Endothelial cell of umbilical vein (primary cell): ENCODE data around the gene MAML3. TPM values are rescaled to one million over a fixed set of nuclear protein-coding genes. Genes with fewer than 3 reads are reported as not detected.

ENCODE experiments used
- BruUV-seq: library from RNA; stranded (reverse); fragments of 400-500 nt; replicated peaks from 2 replicates; lab custom pipeline; 2021; lab: Mats Ljungman, UMichigan
- CTCF ChIA-PET: fragments of 300-600, 350-600 bp; sonication (Branson Sonifier 250); formaldehyde crosslinking; loops from one replicate; lab custom pipeline; 2021; ENCODE audit warnings: antibody characterized with exemption, inconsistent platforms; lab: Charles Lee
- POLR2A ChIA-PET: fragments of 300-600, 350-600 bp; sonication (Branson Sonifier 250); formaldehyde crosslinking; loops from one replicate; lab custom pipeline; 2021; ENCODE audit warnings: antibody characterized with exemption, inconsistent platforms; lab: Charles Lee
- DNase-seq: peaks from one replicate; pipeline ENCODE4 v3.0.0-alpha.2; 2011; ENCODE audit warnings: low read depth, low spot score
- FAIRE-seq: peaks from 2 replicates; lab custom pipeline; 2011; peaks lifted over from hg19 to GRCh38; lab: Jason Lieb, UNC
- H2AFZ ChIP-seq: 2 replicates; pipeline ENCODE4 v1.6.0; 2012; ENCODE audit warnings: low read depth, low read length, control low read depth, inconsistent platforms
- H3K27ac ChIP-seq: 2 replicates; pipeline ENCODE4 v1.5.1; 2011; ENCODE audit warnings: low read depth, mild to moderate bottlenecking, control low read depth, low read length, moderate library complexity; ENCODE audit not compliant: insufficient read depth
- H3K27me3 ChIP-seq, 2 experiments: 2 replicates each; pipeline versions ENCODE4 v1.6.0 to v1.6.1; 2011; ENCODE audit warnings: low read length in 2 of 2, mixed read lengths in 1 of 2; ENCODE audit not compliant: control insufficient read depth in 2 of 2, insufficient read depth in 2 of 2
- H3K36me3 ChIP-seq, 2 experiments: 2 replicates in 1 of 2; 3 replicates in 1 of 2; pipeline ENCODE4 v1.5.1; 2011; ENCODE audit warnings: low read length in 2 of 2, mild to moderate bottlenecking in 1 of 2, moderate library complexity in 1 of 2; ENCODE audit not compliant: control insufficient read depth in 2 of 2, insufficient read depth in 2 of 2; ENCODE audit errors: extremely low read depth in 1 of 2
- H3K4me1 ChIP-seq: 3 replicates; pipeline ENCODE4 v1.5.1; 2011; ENCODE audit warnings: mild to moderate bottlenecking, low read length; ENCODE audit not compliant: control insufficient read depth, insufficient read depth; ENCODE audit errors: extremely low read depth
- H3K4me2 ChIP-seq: 2 replicates; pipeline ENCODE4 v1.6.1; 2011; ENCODE audit warnings: low read length, control low read depth, mixed read lengths; ENCODE audit not compliant: insufficient read depth
- H3K4me3 ChIP-seq, 3 experiments: fragments of 200-600 bp in 1 of 3; sonication (generic), shearing (Covaris generic) in 1 of 3; replicated peaks in 1 of 3; 2 replicates each; pipeline ENCODE4 v1.5.1; 2011 to 2016; ENCODE audit warnings: control low read depth in 3 of 3, low read length in 3 of 3, mild to moderate bottlenecking in 2 of 3, inconsistent platforms in 1 of 3, low read depth in 1 of 3, moderate library complexity in 1 of 3; ENCODE audit not compliant: insufficient read depth in 1 of 3
- H3K79me2 ChIP-seq: 2 replicates; pipeline ENCODE4 v1.6.0; 2012; ENCODE audit warnings: low read length, inconsistent platforms; ENCODE audit not compliant: control insufficient read depth, insufficient read depth
- H3K9ac ChIP-seq: replicated peaks from 2 replicates; pipeline ENCODE3; 2011; ENCODE audit warnings: low read length, control low read depth; ENCODE audit not compliant: insufficient read depth; ENCODE audit errors: extremely low read depth
- H3K9me1 ChIP-seq: replicated peaks from 3 replicates; pipeline ENCODE4 v1.6.0; 2011; ENCODE audit warnings: mild to moderate bottlenecking, low read length; ENCODE audit not compliant: control insufficient read depth, insufficient read depth; ENCODE audit errors: extremely low read depth
- H3K9me3 ChIP-seq: replicated peaks from 2 replicates; pipeline ENCODE4 v1.5.1; 2012; ENCODE audit warnings: low read length, inconsistent platforms; ENCODE audit not compliant: control insufficient read depth, insufficient read depth
- H4K20me1 ChIP-seq: replicated peaks from 2 replicates; pipeline ENCODE3; 2011; ENCODE audit warnings: mild to moderate bottlenecking, low read length; ENCODE audit not compliant: control insufficient read depth, insufficient read depth; ENCODE audit errors: extremely low read depth
- CTCF ChIP-seq, 2 donors: IDR thresholded peaks; 1 replicate in 1 of 2; 2 replicates in 1 of 2; pipeline ENCODE4 v1.5.1; 2011; ENCODE audit warnings: low read length in 2 of 2, mild to moderate bottlenecking in 2 of 2, moderate library complexity in 2 of 2, control low read depth in 1 of 2, inconsistent platforms in 1 of 2, low read depth in 1 of 2; ENCODE audit not compliant: insufficient read depth in 1 of 2; ENCODE audit errors: extremely low read depth in 1 of 2
- EZH2 ChIP-seq: IDR thresholded peaks from 2 replicates; pipeline ENCODE4 v1.6.1; 2012; ENCODE audit warnings: borderline replicate concordance, low read depth, mild to moderate bottlenecking, moderate library complexity, low read length, inconsistent platforms; ENCODE audit not compliant: severe bottlenecking
- FOS ChIP-seq: IDR thresholded peaks from 2 replicates; pipeline ENCODE4 v1.6.1; 2011; ENCODE audit warnings: mild to moderate bottlenecking, low read length, moderate library complexity, borderline replicate concordance; ENCODE audit not compliant: insufficient read depth
- GATA2 ChIP-seq: IDR thresholded peaks from 2 replicates; pipeline ENCODE4 v1.7.0; 2011; ENCODE audit warnings: low read depth, mild to moderate bottlenecking, moderate library complexity, mixed read lengths, low read length; ENCODE audit not compliant: insufficient read length, insufficient read depth
- JUN ChIP-seq: IDR thresholded peaks from 2 replicates; pipeline ENCODE4 v1.6.1; 2011; ENCODE audit warnings: borderline replicate concordance, low read depth; ENCODE audit not compliant: insufficient read length, insufficient read depth
- MAX ChIP-seq: IDR thresholded peaks from 2 replicates; pipeline ENCODE4 v1.6.1; 2011; ENCODE audit not compliant: insufficient read depth, insufficient read length
- MYC ChIP-seq: IDR thresholded peaks from one replicate; pipeline ENCODE4 v1.6.1; 2011; ENCODE audit warnings: mild to moderate bottlenecking, low read depth, low read length
- POLR2A ChIP-seq: IDR thresholded peaks from 2 replicates; pipeline ENCODE4 v1.6.1; 2012; ENCODE audit warnings: low read depth, mild to moderate bottlenecking, control low read depth, low read length
- POLR2AphosphoS5 ChIP-seq: IDR thresholded peaks from 2 replicates; pipeline ENCODE4 v1.6.1; 2012; ENCODE audit warnings: low read depth, mild to moderate bottlenecking, control low read depth, low read length, moderate library complexity; ENCODE audit not compliant: insufficient read depth
- dilution Hi-C: fragments of 300-500 bp; cut with MboI; formaldehyde crosslinking; loops from one replicate; pipeline ENCODE4 v1.15.0; 2019; ENCODE audit warnings: low sequenced_read_pairs; ENCODE audit not compliant: extremely low pct_ligation_motif_present
- intact Hi-C: fragments of 100-400 bp; cut with micrococcal nuclease; formaldehyde crosslinking; loops from one replicate; pipeline ENCODE4 v1.10.0; 2022
- polyA plus RNA-seq, 4 experiments: library from polyadenylated mRNA; depleted of rRNA in 3 of 4; stranded (reverse) in 3 of 4; unstranded in 1 of 4; fragments of >200 nt; gene quantifications; 2 replicates each; pipeline versions ENCODE4 v1.2.1 to v1.2.3, GENCODE V29; 2011 to 2012; ENCODE audit warnings: missing spikeins in 1 of 4
- total RNA-seq: library from RNA; stranded (reverse); gene quantifications from 2 replicates; pipeline ENCODE4 v1.2.3, GENCODE V29; 2021

The MAML3 gene
- total and polyA plus RNA-seq, 2 donors (not counting 3 experiments of a cell fraction or from before 2014, with no cell fraction given): 14.0 to 20.3 TPM

GRCh38 chr4:140038031-140038533 is 115.9 kb downstream of the MAML3 start:
- peaks cover 8% of the 10 kb centered on the region for H3K79me2 ChIP-seq
- dilution Hi-C loops (no loop called here), intact Hi-C loops (no loop called here)
- H3K9ac ChIP-seq: peak overlapping the region; percentile 66
- POLR2A ChIA-PET: no interaction called here
- peaks cover 29% of the 10 kb centered on the region for H3K4me1 ChIP-seq
- DNase-seq: no peak
- no peak overlapping the region for H3K4me3 ChIP-seq
- no peaks in the 10 kb centered on the region for H4K20me1 ChIP-seq
- no peaks in the 10 kb centered on the region for H3K9me3 ChIP-seq
- BruUV-seq: no TSS peak
- FAIRE-seq: peak; percentile 8
- H3K27ac ChIP-seq: peak overlapping the region; percentile 99
- H3K36me3 ChIP-seq: no peaks in the 10 kb centered on the region
- H3K9me1 ChIP-seq: no peaks in the 10 kb centered on the region
- TF ChIP-seq CTCF (IDR thresholded peaks at IDR 0.05; ENCODE audit: extremely low read depth in 1 of 2, insufficient read depth in 1 of 2, low read depth in 1 of 2, low read length in 2 of 2) (no peak), EZH2 (no peak), POLR2A (no peak), GATA2 (no peak), JUN (no peak), FOS (no peak), POLR2AphosphoS5 (no peak), MAX (no peak), MYC (no peak)
- CTCF ChIA-PET: interaction anchor here (0.8 to 3.2 kb wide), 12 partner anchors 9 to 303 kb away, joined by 3 to 17 read pairs (median 5); no protein-coding TSS in a partner anchor
- H3K27me3 ChIP-seq: no peaks in the 10 kb centered on the region
- H3K4me2 ChIP-seq: peak overlapping the region; percentile 84
- no peak overlapping the region for H2AFZ ChIP-seq
